ENCODE measurements around the gene DNAJC5. TPM values are rescaled to one million over a fixed set of nuclear protein-coding genes. Genes with fewer than 3 reads are reported as not detected.

The DNAJC5 gene
- total RNA-seq, 2 experiments from 2014 or later: 32.2 to 32.5 TPM

DNA sequence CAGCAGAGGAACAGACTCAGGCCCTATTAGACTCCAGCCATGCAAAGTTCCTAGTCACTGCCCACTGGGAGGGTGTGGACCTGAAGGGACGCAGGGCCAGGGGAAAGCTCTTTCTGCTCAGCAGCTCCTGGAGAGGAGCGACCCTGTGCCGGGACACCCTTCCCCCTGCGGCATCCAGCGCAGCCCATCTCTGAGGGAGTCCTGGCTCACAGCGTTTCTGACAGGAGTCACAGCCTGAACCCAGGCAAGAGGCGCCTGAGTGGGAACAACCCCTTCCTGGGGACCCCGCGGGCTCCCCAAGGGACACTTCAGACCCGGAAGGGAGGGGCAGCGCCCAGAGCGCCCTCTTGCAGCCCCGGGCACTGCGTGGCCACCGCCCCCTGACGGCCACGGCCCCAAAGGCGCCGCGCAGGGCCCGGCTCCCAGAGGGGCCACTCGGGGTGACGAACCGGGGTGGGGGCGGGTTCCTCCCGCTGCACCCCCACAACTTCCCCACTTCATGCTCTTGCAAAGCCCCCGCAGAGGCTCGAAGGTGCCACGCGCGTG lies 60.4 kb downstream of the DNAJC5 start:
- CTCF ChIA-PET: interaction anchor here (0.7 to 1.7 kb wide), 3 partner anchors 11 to 241 kb away, joined by 3 to 13 read pairs (median 3); no protein-coding TSS in a partner anchor
- Mint-ChIP-seq H3K36me3 (ENCODE audit: low read depth) (no peaks in the 10 kb centered on the region), H3K27me3 (no peaks in the 10 kb centered on the region), H3K4me1 (ENCODE audit: low read depth) (peaks cover 31% of the 10 kb centered on the region), H3K27ac (peak overlapping the region; percentile 59), H3K9me3 (no peaks in the 10 kb centered on the region), H3K4me3 (peak overlapping the region; percentile 81)
- intact Hi-C loops (cut with micrococcal nuclease): no loop called here
- TF ChIP-seq, protein P1, sequence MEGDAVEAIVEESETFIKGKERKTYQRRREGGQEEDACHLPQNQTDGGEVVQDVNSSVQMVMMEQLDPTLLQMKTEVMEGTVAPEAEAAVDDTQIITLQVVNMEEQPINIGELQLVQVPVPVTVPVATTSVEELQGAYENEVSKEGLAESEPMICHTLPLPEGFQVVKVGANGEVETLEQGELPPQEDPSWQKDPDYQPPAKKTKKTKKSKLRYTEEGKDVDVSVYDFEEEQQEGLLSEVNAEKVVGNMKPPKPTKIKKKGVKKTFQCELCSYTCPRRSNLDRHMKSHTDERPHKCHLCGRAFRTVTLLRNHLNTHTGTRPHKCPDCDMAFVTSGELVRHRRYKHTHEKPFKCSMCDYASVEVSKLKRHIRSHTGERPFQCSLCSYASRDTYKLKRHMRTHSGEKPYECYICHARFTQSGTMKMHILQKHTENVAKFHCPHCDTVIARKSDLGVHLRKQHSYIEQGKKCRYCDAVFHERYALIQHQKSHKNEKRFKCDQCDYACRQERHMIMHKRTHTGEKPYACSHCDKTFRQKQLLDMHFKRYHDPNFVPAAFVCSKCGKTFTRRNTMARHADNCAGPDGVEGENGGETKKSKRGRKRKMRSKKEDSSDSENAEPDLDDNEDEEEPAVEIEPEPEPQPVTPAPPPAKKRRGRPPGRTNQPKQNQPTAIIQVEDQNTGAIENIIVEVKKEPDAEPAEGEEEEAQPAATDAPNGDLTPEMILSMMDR (IDR thresholded peaks at IDR 0.05): peak; percentile 40
- no peak for DNase-seq
- ATAC-seq: no peak
- POLR2A ChIA-PET: interaction anchor here (1.2 to 2.1 kb wide), 3 partner anchors 13 to 54 kb away, joined by 3 to 8 read pairs (median 3); no protein-coding TSS in a partner anchor

DNA sequence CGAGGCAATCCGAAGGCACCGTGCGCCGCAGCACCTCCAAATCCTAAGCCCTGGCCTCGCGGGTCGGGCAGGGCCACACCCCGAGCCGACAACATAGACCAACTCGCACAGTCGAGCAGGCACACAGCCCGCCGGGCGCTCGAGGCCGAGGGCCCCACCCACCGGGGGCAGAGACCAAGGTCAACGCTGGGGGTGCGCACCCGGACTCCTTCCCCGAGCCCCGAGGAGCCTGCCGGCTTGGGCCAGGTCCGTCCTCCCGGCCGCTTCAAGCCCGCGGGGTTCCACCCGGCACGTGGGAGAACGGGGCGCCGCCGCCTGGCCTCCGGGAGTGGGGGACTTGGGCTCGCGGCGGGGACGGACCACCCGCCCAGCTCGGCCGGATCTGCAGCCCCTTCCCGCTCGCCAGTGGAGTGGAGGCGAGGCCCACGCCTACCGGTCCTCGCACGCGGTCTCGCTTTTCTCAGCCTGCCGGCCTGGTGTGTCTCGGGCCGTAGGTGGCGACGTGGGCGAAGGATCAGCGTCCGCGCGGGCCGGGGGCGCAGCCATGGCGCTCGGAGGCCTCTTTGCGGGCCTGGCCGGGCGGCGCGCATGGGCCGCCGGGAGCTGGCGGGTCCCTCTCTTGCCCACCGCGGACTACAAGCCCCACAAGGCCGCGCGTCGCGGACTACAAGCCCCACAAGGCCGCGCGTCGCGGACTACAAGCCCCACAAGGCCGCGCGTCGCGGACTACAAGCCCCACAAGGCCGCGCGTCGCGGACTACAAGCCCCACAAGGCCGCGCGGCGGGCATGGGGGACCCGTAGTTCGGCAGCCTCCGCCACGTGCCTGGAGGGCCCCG lies 61.1 kb downstream of the DNAJC5 start, which contains the start of gene UCKL1:
UCKL1 (minus strand) TSS at position 590 of the 837 bp plus-strand sequence; CDS start at position 546, 44 bp downstream.
- Mint-ChIP-seq H3K9me3 (no peaks in the 10 kb centered on the region), H3K27ac (peak within 1 kb of the TSS; percentile 93), H3K36me3 (ENCODE audit: low read depth) (no peaks in the 10 kb centered on the region), H3K27me3 (no peaks in the 10 kb centered on the region), H3K4me3 (peak within 1 kb of the TSS; percentile 81), H3K4me1 (ENCODE audit: low read depth) (peaks cover 31% of the 10 kb centered on the region)
- DNase-seq (peak; percentile 93), ATAC-seq (peak; percentile 78)
- ChIA-PET POLR2A (interaction anchor here (1.1 to 2.1 kb wide), 4 partner anchors 12 to 55 kb away, joined by 3 to 10 read pairs (median 8); partner anchors contain the start of gene SAMD10), CTCF (interaction anchor here (1.0 to 1.2 kb wide), 5 partner anchors 11 to 249 kb away, joined by 3 to 4 read pairs (median 3); partner anchors contain the start of genes PRPF6 and TPD52L2)
- TF ChIP-seq, protein P1 (IDR thresholded peaks at IDR 0.05): peak; percentile 19
- intact Hi-C loops (cut with micrococcal nuclease): no loop called here

DNA sequence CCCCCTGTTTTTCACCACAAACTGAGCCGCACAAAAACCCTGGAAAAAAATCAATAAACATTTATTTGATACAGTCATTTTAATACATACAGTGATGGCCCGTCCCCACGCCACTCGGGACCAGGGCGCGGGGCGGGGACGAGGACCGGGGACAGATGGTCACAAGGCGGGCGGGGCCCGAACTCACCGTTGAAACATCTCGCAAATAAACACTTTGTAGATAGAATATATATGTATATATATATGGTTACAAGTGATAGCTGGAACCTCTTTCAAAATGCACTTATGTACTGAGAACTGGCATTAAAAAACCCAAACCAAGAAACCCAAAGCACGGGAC lies 61.7 kb downstream of the DNAJC5 start:
- peak; percentile 7 for ATAC-seq
- TF ChIP-seq, protein P1 (IDR thresholded peaks at IDR 0.05): no peak
- H3K27me3 Mint-ChIP-seq: no peaks in the 10 kb centered on the region
- peak overlapping the region; percentile 81 for H3K4me3 Mint-ChIP-seq
- no peak for DNase-seq
- CTCF ChIA-PET: interaction anchor here (1.0 to 1.2 kb wide), 5 partner anchors 10 to 250 kb away, joined by 3 to 4 read pairs (median 3); partner anchors contain the start of genes PRPF6 and TPD52L2
- peaks cover 4% of the 10 kb centered on the region for H3K36me3 Mint-ChIP-seq (ENCODE audit: low read depth)
- POLR2A ChIA-PET: interaction anchor here (0.6 to 2.1 kb wide), 5 partner anchors 12 to 72 kb away, joined by 3 to 10 read pairs (median 7); partner anchors contain the start of gene SAMD10
- peak overlapping the region; percentile 93 for H3K27ac Mint-ChIP-seq
- H3K4me1 Mint-ChIP-seq (ENCODE audit: low read depth): peaks cover 31% of the 10 kb centered on the region
- no peaks in the 10 kb centered on the region for H3K9me3 Mint-ChIP-seq
- intact Hi-C loops (cut with micrococcal nuclease): no loop called here

DNA sequence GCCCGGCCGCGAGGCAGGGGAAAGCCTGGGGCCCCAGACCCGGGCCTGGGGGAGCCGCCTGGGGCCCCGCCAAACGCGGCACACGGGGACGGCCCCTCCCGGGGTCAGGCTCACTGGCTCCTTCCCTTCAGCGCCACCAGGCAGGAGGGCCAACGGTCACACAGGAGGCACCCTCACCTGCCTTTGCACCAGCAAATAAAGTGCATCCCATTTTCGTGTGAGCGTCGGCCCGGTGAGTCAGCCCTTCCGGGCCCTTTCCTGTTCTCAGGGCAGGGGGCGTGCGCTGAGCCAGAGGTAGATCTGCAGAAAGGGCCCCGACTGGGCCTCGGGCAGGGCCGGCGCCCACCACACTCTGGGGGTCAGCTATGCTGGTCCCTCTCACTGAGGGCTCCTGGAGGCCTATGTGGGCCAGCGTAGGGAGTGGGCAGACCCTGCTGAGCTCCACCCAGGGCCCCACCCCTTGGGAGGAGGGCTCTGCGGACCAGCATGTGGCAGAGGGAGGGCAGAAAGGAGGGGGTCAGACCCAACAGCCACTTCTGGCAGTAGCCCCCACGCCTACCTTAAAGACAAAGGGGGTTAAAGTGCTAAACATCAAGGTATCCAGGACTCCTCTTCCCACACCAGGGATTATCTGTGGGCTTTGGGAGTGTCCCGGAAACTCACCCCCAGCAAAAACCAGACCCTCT lies 62.2 kb downstream of the DNAJC5 start:
- ChIA-PET POLR2A (interaction anchor here (0.6 to 2.1 kb wide), 5 partner anchors 11 to 72 kb away, joined by 3 to 10 read pairs (median 7); partner anchors contain the start of gene SAMD10), CTCF (no interaction called here)
- peak overlapping the region; percentile 93 for H3K27ac Mint-ChIP-seq
- H3K4me1 Mint-ChIP-seq (ENCODE audit: low read depth): peaks cover 31% of the 10 kb centered on the region
- peak overlapping the region; percentile 81 for H3K4me3 Mint-ChIP-seq
- H3K36me3 Mint-ChIP-seq (ENCODE audit: low read depth): peaks cover 4% of the 10 kb centered on the region
- intact Hi-C loops (cut with micrococcal nuclease): no loop called here
- H3K27me3 Mint-ChIP-seq: no peaks in the 10 kb centered on the region
- no peaks in the 10 kb centered on the region for H3K9me3 Mint-ChIP-seq
- TF ChIP-seq, protein P1 (IDR thresholded peaks at IDR 0.05): peak; percentile 15
- ATAC-seq (peak; percentile 64), DNase-seq (peak; percentile 91)

Data from activated CD8-positive, alpha-beta T cell treated with anti-CD3 and anti-CD28 coated beads for 36 hours (primary cell).